Effector memory CD4-positive, alpha-beta T cell (primary cell): Measurements from ENCODE around the gene ACO2.

Experiments
- DNase-seq, 3 donors: peaks; one replicate each; pipeline ENCODE4 v3.0.0-alpha.2; 2020
- H3K27ac ChIP-seq: 2 replicates; pipeline ENCODE4 v1.7.0; 2013; ENCODE audit warnings: mild to moderate bottlenecking, low read length, moderate library complexity; ENCODE audit not compliant: insufficient read depth, poor library complexity, severe bottlenecking
- H3K27me3 ChIP-seq: replicated peaks from 2 replicates; pipeline ENCODE4 v1.7.0; 2013; ENCODE audit warnings: mild to moderate bottlenecking, low read length; ENCODE audit not compliant: insufficient read depth, control insufficient read depth, poor library complexity, severe bottlenecking
- H3K36me3 ChIP-seq: 2 replicates; pipeline ENCODE4 v1.7.0; 2013; ENCODE audit warnings: mild to moderate bottlenecking, low read length, moderate library complexity; ENCODE audit not compliant: control insufficient read depth, insufficient read depth
- H3K4me1 ChIP-seq: 2 replicates; pipeline ENCODE4 v1.7.0; 2013; ENCODE audit warnings: low read length, mild to moderate bottlenecking; ENCODE audit not compliant: control insufficient read depth, insufficient read depth, poor library complexity, severe bottlenecking
- H3K4me3 ChIP-seq: 2 replicates; pipeline ENCODE4 v1.7.0; 2013; ENCODE audit warnings: low read length, low read depth, mild to moderate bottlenecking; ENCODE audit not compliant: insufficient read depth, poor library complexity, severe bottlenecking
- H3K9me3 ChIP-seq: 2 replicates; pipeline ENCODE4 v1.7.0; 2013; ENCODE audit warnings: mild to moderate bottlenecking, low read length, moderate library complexity; ENCODE audit not compliant: control insufficient read depth

ACO2 gene

GRCh38 chr22:41478891-41479521 is 10.1 kb downstream of the ACO2 start:
- no peaks in the 10 kb centered on the region for H3K4me1 ChIP-seq
- no peak for DNase-seq
- H3K9me3 ChIP-seq, result no peaks in the 10 kb centered on the region
- H3K4me3 ChIP-seq, result no peak overlapping the region
- H3K36me3 ChIP-seq, result peaks cover 8% of the 10 kb centered on the region
- H3K27me3 ChIP-seq, result no peaks in the 10 kb centered on the region
- no peak overlapping the region for H3K27ac ChIP-seq

GRCh38 chr22:41479671-41480396 is 10.9 kb downstream of the ACO2 start:
- Histone ChIP-seq H3K27ac (no peak overlapping the region), H3K36me3 (peaks cover 8% of the 10 kb centered on the region), H3K27me3 (no peaks in the 10 kb centered on the region), H3K9me3 (no peaks in the 10 kb centered on the region), H3K4me3 (no peak overlapping the region), H3K4me1 (no peaks in the 10 kb centered on the region)
- no peak for DNase-seq

- DNase-seq, result no peak
These were observed 11.4 kb downstream of the ACO2 start for GRCh38 chr22:41480397-41480735.

GRCh38 chr22:41481131-41481830 is 12.4 kb downstream of the ACO2 start:
- Histone ChIP-seq H3K27ac (no peak overlapping the region), H3K9me3 (no peaks in the 10 kb centered on the region), H3K36me3 (peaks cover 8% of the 10 kb centered on the region), H3K4me1 (no peaks in the 10 kb centered on the region), H3K4me3 (no peak overlapping the region), H3K27me3 (no peaks in the 10 kb centered on the region)
- no peak for DNase-seq

More at GRCh38 chr22:41480397-41480735, 11.4 kb downstream of the ACO2 start:
- Histone ChIP-seq H3K36me3 (peaks cover 8% of the 10 kb centered on the region), H3K27ac (no peak overlapping the region), H3K27me3 (no peaks in the 10 kb centered on the region), H3K4me1 (no peaks in the 10 kb centered on the region), H3K9me3 (no peaks in the 10 kb centered on the region), H3K4me3 (no peak overlapping the region)

DNA sequence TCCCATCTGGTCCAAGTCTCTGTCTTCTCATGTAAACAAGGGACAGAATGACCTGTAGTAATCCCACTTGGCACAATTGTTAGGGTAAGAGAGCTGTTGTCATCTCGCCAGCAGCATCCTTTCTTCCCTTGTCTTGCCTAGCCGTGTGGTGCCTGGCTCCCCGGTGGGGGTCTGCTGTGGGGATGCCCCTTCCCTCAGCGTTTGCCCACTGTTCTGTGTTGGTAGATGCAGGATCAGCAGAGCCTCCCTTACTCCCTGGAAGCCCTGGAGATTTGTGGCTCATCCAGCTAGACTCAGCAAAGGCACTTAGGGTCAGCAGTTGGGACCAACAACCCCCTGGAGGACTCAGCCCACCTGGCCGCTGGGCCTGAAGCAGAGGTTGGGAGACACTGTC is 13.0 kb downstream of the ACO2 start:
- Histone ChIP-seq H3K4me3 (no peak overlapping the region), H3K36me3 (peaks cover 8% of the 10 kb centered on the region), H3K27me3 (no peaks in the 10 kb centered on the region), H3K4me1 (no peaks in the 10 kb centered on the region), H3K9me3 (no peaks in the 10 kb centered on the region), H3K27ac (no peak overlapping the region)
- no peak for DNase-seq

GRCh38 chr22:41482319-41482935 is 13.5 kb downstream of the ACO2 start:
- Histone ChIP-seq H3K4me3 (no peak overlapping the region), H3K36me3 (peaks cover 8% of the 10 kb centered on the region), H3K27me3 (no peaks in the 10 kb centered on the region), H3K9me3 (no peaks in the 10 kb centered on the region), H3K4me1 (no peaks in the 10 kb centered on the region), H3K27ac (no peak overlapping the region)
- DNase-seq, result no peak

DNA sequence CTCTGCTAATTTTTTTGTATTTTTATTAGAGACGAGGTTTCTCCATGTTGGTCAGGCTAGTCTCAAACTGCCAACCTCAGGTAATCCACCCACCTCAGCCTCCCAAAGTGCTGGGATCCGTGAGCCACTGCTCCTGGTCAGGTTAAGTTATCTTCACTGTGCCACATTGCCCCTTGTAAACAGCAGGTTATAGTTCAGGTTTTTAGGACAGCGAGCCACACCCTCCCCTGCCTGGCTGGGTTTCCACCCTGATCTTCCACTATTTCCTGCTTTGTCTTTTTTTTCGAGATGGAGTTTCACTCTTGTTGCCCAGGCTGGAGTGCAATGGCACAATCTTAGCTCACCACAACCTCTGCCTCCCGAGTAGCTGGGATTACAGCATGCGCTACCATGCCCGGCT is 16.1 kb downstream of the ACO2 start:
- Histone ChIP-seq H3K27me3 (no peaks in the 10 kb centered on the region), H3K27ac (no peak overlapping the region), H3K9me3 (no peaks in the 10 kb centered on the region), H3K4me1 (no peaks in the 10 kb centered on the region), H3K4me3 (no peak overlapping the region), H3K36me3 (no peaks in the 10 kb centered on the region)
- DNase-seq, result no peak

DNA sequence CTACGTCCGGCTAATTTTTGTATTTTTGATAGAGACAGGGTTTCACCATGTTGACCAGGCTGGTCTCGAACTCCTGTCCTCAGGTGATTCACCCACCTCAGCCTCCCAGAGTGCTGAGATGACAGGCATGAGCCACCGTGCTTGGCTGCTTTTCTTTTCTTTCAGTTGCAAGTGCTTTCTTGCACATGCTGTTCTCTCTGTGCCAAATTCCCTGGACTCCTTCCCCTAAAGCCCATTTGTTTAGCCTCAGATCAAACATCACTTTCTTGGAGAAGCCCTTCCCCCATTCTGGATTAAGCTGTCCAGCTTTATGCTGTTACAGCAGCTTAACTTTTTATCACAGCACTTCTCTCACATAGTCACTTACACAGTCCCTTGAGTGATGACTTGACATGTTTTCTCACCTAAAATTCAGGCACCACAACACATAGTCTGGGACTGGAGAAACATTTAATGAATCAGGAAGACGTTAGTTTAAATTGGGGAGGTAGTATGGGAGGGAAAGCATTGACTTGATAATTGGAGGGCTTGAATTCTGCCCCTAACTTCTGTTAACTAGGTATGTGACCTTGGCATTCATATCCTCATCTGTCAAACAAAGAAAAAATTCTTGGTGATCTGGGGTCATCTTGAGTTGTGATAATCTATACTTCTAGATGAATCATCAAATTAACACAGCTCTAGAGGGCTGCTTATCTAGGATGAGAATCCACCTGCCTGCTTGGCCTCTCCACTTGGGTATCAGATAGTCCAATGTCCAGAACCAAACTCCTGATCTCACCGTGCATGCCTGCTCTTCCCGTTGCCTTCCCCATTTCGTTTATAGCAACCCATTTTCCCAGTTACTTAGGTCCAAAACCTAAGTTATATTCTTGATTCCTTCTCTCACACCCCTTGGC is 18.4 kb downstream of the ACO2 start:
- H3K4me3 ChIP-seq, result no peak overlapping the region
- H3K27ac ChIP-seq, result no peak overlapping the region
- DNase-seq, result no peak
- no peaks in the 10 kb centered on the region for H3K9me3 ChIP-seq
- no peaks in the 10 kb centered on the region for H3K27me3 ChIP-seq
- no peaks in the 10 kb centered on the region for H3K4me1 ChIP-seq
- H3K36me3 ChIP-seq, result no peaks in the 10 kb centered on the region

DNA sequence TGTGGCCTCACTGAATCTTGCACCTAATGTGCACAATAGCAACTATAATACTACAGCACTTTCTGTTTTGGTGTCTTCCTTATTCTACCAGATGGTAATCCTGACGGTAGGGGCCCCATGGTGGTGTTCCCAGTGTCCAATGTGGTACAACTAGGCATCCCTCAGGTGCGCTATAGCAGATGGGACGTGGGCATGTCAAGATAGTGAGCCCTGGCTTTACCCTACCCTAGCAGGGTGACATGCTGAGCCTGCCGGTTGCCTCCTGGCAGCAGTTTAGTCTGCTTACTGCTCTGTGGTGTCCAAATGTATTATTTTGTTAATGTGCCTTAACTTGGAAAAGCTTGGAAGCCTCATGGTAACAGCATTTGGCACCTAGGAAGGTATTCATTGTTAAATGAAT is 19.2 kb downstream of the ACO2 start:
- Histone ChIP-seq H3K36me3 (no peaks in the 10 kb centered on the region), H3K27ac (no peak overlapping the region), H3K4me1 (no peaks in the 10 kb centered on the region), H3K4me3 (no peak overlapping the region), H3K9me3 (no peaks in the 10 kb centered on the region), H3K27me3 (no peaks in the 10 kb centered on the region)
- no peak for DNase-seq
